HCT116 (cell line): ENCODE data around the gene LYL1. TPM values are rescaled to one million over a fixed set of nuclear protein-coding genes. Genes with fewer than 3 reads are reported as not detected.

ENCODE experiments used
- ATAC-seq: fragments of 200-7000 bp; cut with Tn5 transposase; 2 replicates; pipeline ENCODE4 v1.9.1; 2020; ENCODE audit warnings: mild to moderate bottlenecking, moderate library complexity
- BruUV-seq: library from RNA; stranded (reverse); fragments of 400-500 nt; replicated peaks from 2 replicates; lab custom pipeline; 2021; lab: Mats Ljungman, UMichigan
- CTCF ChIA-PET: fragments of 300-600 bp; sonication (Branson Sonifier 250); formaldehyde crosslinking; loops from one replicate; lab custom pipeline; 2021; ENCODE audit warnings: antibody characterized with exemption; lab: Charles Lee
- POLR2A ChIA-PET: fragments of 300-600, 350-600 bp; sonication (Branson Sonifier 250); formaldehyde crosslinking; loops from one replicate; lab custom pipeline; 2021; ENCODE audit warnings: antibody characterized with exemption; lab: Charles Lee
- RAD21 ChIA-PET, 2 experiments: fragments of 300-600 bp; sonication (Branson Sonifier 250); formaldehyde crosslinking; loops; one replicate each; lab custom pipeline; 2023; ENCODE audit warnings: low total read pairs in 2 of 2; ENCODE audit not compliant: uncharacterized antibody in 2 of 2, unreplicated experiment in 2 of 2, low non-redundant PET in 1 of 2; lab: Charles Lee
- DNase-seq: peaks from one replicate; pipeline ENCODE4 v3.0.0-alpha.2; 2010; ENCODE audit warnings: low read depth, low spot score
- H2AFZ ChIP-seq: fragments of 200-600 bp; shearing (Covaris generic), sonication (generic); 2 replicates; pipeline ENCODE4 v1.6.1; 2017; ENCODE audit warnings: low read depth, mixed run types, mixed read lengths, antibody characterized with exemption, low read length; ENCODE audit not compliant: poor library complexity, severe bottlenecking
- H3K27ac ChIP-seq: 2 replicates; pipeline ENCODE4 v1.5.1; 2012; ENCODE audit warnings: low read depth, low read length
- H3K27me3 ChIP-seq: fragments of 200-600 bp; sonication (generic); 2 replicates; pipeline ENCODE4 v1.6.1; 2016; ENCODE audit warnings: mixed run types, low read length, mixed read lengths; ENCODE audit not compliant: insufficient read depth
- H3K36me3 ChIP-seq, 2 experiments: fragments of 200-500 bp in 1 of 2; fragments of 200-600 bp in 1 of 2; sonication (Bioruptor generic) in 1 of 2; sonication (generic) in 1 of 2; 2 replicates each; pipeline versions ENCODE4 v1.5.1 to v1.6.1; 2014 to 2016; ENCODE audit warnings: low read length in 2 of 2, inconsistent platforms in 1 of 2, mixed read lengths in 1 of 2, mixed run types in 1 of 2; ENCODE audit not compliant: insufficient read depth in 2 of 2, control insufficient read depth in 1 of 2
- H3K4me1 ChIP-seq, 2 experiments: fragments of 200-600 bp in 1 of 2; sonication (generic) in 1 of 2; 2 replicates each; pipeline versions ENCODE4 v1.5.1 to v1.6.1; 2012 to 2017; ENCODE audit warnings: low read length in 2 of 2, inconsistent platforms in 1 of 2, mild to moderate bottlenecking in 1 of 2, mixed read lengths in 1 of 2, mixed run types in 1 of 2, moderate library complexity in 1 of 2; ENCODE audit not compliant: insufficient read depth in 2 of 2, control insufficient read depth in 1 of 2
- H3K4me2 ChIP-seq: fragments of 200-600 bp; sonication (generic); 2 replicates; pipeline ENCODE4 v1.6.1; 2017; ENCODE audit warnings: mixed run types, low read length, mixed read lengths
- H3K4me3 ChIP-seq, 2 experiments: fragments of 200-600 bp in 1 of 2; sonication (generic) in 1 of 2; replicated peaks in 1 of 2; 2 replicates each; pipeline ENCODE4 v1.5.1; 2011 to 2016; ENCODE audit warnings: low read length in 2 of 2, control low read depth in 1 of 2, low read depth in 1 of 2, mild to moderate bottlenecking in 1 of 2, mixed read lengths in 1 of 2, mixed run types in 1 of 2
- H3K79me2 ChIP-seq: fragments of 200-600 bp; sonication (generic); 2 replicates; pipeline ENCODE4 v1.6.1; 2017; ENCODE audit warnings: mild to moderate bottlenecking, mixed run types, low read length, moderate library complexity, mixed read lengths; ENCODE audit not compliant: insufficient read depth
- H3K9ac ChIP-seq: fragments of 200-600 bp; sonication (generic); 2 replicates; pipeline ENCODE4 v1.6.1; 2016; ENCODE audit warnings: low read length, mixed read lengths
- H3K9me2 ChIP-seq: fragments of 200-600 bp; sonication (generic), shearing (Covaris generic); 2 replicates; pipeline ENCODE4 v1.6.1; 2017; ENCODE audit warnings: mixed run types, mild to moderate bottlenecking, moderate library complexity; ENCODE audit not compliant: insufficient read depth
- H3K9me3 ChIP-seq, 2 experiments: fragments of 200-500 bp in 1 of 2; fragments of 200-600 bp in 1 of 2; sonication (Bioruptor generic) in 1 of 2; sonication (generic) in 1 of 2; 2 replicates each; pipeline ENCODE4 v1.6.1; 2014 to 2017; ENCODE audit warnings: low read length in 2 of 2, mixed read lengths in 2 of 2, inconsistent platforms in 1 of 2, low read depth in 1 of 2, mild to moderate bottlenecking in 1 of 2, mixed run types in 1 of 2, moderate library complexity in 1 of 2; ENCODE audit not compliant: control insufficient read depth in 1 of 2, insufficient read depth in 1 of 2
- H4K20me1 ChIP-seq: fragments of 200-600 bp; sonication (generic), shearing (Covaris generic); 2 replicates; pipeline ENCODE4 v1.6.1; 2017; ENCODE audit warnings: mixed run types, mild to moderate bottlenecking, moderate library complexity; ENCODE audit not compliant: insufficient read depth
- CBX3 ChIP-seq: IDR thresholded peaks from 2 replicates; pipeline ENCODE4 v1.6.1; 2012; ENCODE audit warnings: low read depth
- ELF1 ChIP-seq: IDR thresholded peaks from 2 replicates; pipeline ENCODE4 v1.6.1; 2012; ENCODE audit warnings: low read depth, borderline replicate concordance
- EZH2 ChIP-seq: fragments of 200-600 bp; sonication (generic); IDR thresholded peaks from 2 replicates; pipeline ENCODE4 v1.6.1; 2017; ENCODE audit warnings: antibody characterized with exemption, mixed run types
- POLR2A ChIP-seq: IDR thresholded peaks from 2 replicates; pipeline ENCODE4 v1.7.0; 2011; ENCODE audit warnings: borderline replicate concordance; ENCODE audit not compliant: insufficient read depth, insufficient read length; ENCODE audit errors: extremely low read depth
- POLR2AphosphoS5 ChIP-seq: IDR thresholded peaks from 2 replicates; pipeline ENCODE4 v1.6.1; 2011; ENCODE audit warnings: mild to moderate bottlenecking, low read depth, low read length, moderate library complexity
- RAD21 ChIP-seq: IDR thresholded peaks from 2 replicates; pipeline ENCODE4 v1.6.1; 2012; ENCODE audit warnings: low read depth, mild to moderate bottlenecking
- SIN3A ChIP-seq: IDR thresholded peaks from 2 replicates; pipeline ENCODE4 v1.6.1; 2012; ENCODE audit warnings: low read depth
- YY1 ChIP-seq: IDR thresholded peaks from 2 replicates; pipeline ENCODE4 v1.6.1; 2011; ENCODE audit warnings: low read length, low read depth, moderate library complexity, mild to moderate bottlenecking; ENCODE audit not compliant: insufficient replicate concordance; ENCODE audit errors: extremely low read depth
- intact Hi-C: fragments of 100-400 bp; cut with micrococcal nuclease; formaldehyde crosslinking; loops from 2 replicates; pipeline ENCODE4 v1.10.0; 2022
- total RNA-seq: library from RNA; stranded (reverse); gene quantifications from one replicate; pipeline ENCODE4 v1.2.1, GENCODE V29; 2021; ENCODE audit not compliant: unreplicated experiment
- TF ChIP-seq, protein P1 (sequence below): IDR thresholded peaks from 2 replicates; pipeline ENCODE4 v1.6.1; 2011; ENCODE audit warnings: mild to moderate bottlenecking, low read length, moderate library complexity; ENCODE audit not compliant: insufficient replicate concordance; ENCODE audit errors: extremely low read depth
- TF ChIP-seq, protein P2 (sequence below), 3 experiments: fragments of 200-600 bp in 1 of 3; sonication (generic) in 1 of 3; IDR thresholded peaks in 2 of 3; conservative IDR thresholded peaks in 1 of 3; 2 replicates each; pipeline ENCODE4 v1.5.1; 2012 to 2017; ENCODE audit warnings: low read depth in 2 of 3, low read length in 2 of 3, antibody characterized with exemption in 1 of 3, borderline replicate concordance in 1 of 3, control low read depth in 1 of 3, mild to moderate bottlenecking in 1 of 3, mixed read lengths in 1 of 3, mixed run types in 1 of 3, moderate library complexity in 1 of 3; ENCODE audit not compliant: insufficient read depth in 1 of 3
- TF ChIP-seq, protein P3 (sequence below): IDR thresholded peaks from 2 replicates; pipeline ENCODE4 v1.6.1; 2012; ENCODE audit warnings: low read depth

LYL1 gene
- total RNA-seq, 1 experiment from 2014 or later: 2.6 TPM

DNA sequence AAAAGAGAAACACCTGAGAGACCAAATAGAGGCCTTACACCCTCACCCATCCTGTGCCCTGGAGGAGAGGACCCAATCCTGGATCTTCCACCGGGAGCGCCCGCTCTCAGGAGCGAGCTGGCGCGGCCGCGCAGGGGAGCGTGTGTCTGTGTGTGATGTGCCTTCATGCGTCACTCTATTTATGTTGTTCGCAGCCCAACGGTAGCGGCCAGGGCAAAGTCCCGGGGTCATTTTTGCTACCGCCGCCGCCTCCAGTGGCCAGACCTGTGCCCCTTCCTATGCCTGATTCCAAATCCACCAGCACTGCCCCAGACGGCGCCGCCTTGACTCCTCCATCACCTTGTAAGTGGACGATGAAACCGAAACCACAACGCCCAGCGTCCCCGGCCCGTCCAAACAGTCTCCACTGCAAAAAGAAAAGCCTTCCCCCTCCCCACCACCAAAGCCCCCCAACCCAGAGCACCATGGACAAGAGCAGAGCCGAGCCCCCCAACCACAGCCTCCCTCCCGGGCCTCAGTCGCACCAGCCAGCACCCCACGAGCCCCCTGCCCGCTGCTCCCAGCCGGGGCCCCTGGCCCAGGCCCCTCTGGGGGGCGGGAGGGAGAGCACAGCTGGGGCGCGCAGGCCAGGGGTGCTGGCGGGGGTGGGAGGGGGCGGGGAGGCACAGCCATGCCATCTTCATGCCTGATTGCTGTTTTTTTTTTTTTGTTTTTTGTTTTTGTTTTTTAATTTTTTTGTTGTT, 14.7 kb downstream of the LYL1 start:
- no peak overlapping the region for H3K4me3 ChIP-seq
- TF ChIP-seq YY1 (no peak), POLR2AphosphoS5 (no peak), ELF1 (no peak)
- TF ChIP-seq, all 23 proteins: peak for 0
- Histone ChIP-seq H3K9ac (no peak overlapping the region), H3K4me1 (no peaks in the 10 kb centered on the region), H3K9me2 (no peaks in the 10 kb centered on the region), H3K79me2 (no peaks in the 10 kb centered on the region), H2AFZ (no peak overlapping the region), H3K9me3 (no peaks in the 10 kb centered on the region), H3K27me3 (no peaks in the 10 kb centered on the region), H4K20me1 (no peaks in the 10 kb centered on the region), H3K4me2 (no peak overlapping the region), H3K27ac (no peak overlapping the region), H3K36me3 (no peaks in the 10 kb centered on the region)
- CTCF ChIA-PET: no interaction called here
- RAD21 ChIA-PET: no interaction called here
- DNase-seq (no peak), ATAC-seq (no peak)
- intact Hi-C loops: no loop called here
- POLR2A ChIA-PET: no interaction called here
- no TSS peak for BruUV-seq

DNA sequence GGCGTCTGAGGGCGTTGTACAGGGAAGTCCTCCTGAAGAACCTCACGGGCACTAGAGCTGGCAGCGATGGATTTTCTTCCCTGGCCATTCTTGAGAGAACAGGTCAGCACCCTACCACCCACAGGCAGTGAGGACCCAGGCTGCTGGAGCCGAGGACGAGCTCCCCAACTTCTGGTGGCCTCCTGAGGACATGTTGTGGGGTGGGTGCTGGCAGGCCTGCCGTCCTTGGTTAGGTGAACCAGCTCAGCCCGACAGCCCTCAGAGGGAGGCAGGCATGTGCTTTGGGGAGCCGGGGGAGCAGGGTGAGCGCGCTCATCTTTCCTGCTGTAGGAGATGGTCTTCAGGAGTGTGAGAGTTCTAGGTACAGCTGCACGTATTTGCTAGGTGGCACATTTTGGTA, 15.4 kb downstream of the LYL1 start:
- intact Hi-C loops: no loop called here
- Histone ChIP-seq H4K20me1 (no peaks in the 10 kb centered on the region), H3K79me2 (no peaks in the 10 kb centered on the region), H2AFZ (no peak overlapping the region), H3K9me2 (no peaks in the 10 kb centered on the region), H3K27ac (no peak overlapping the region), H3K36me3 (no peaks in the 10 kb centered on the region), H3K4me3 (no peak overlapping the region), H3K4me2 (no peak overlapping the region), H3K4me1 (peaks cover under 1% of the 10 kb centered on the region in 2 experiments; a peak in 2 of 4 replicates), H3K9me3 (no peaks in the 10 kb centered on the region), H3K9ac (no peak overlapping the region), H3K27me3 (no peaks in the 10 kb centered on the region)
- no TSS peak for BruUV-seq
- CTCF ChIA-PET: no interaction called here
- POLR2A ChIA-PET: no interaction called here
- DNase-seq: no peak
- RAD21 ChIA-PET: no interaction called here
- no peak for ATAC-seq
- TF ChIP-seq, protein P1, sequence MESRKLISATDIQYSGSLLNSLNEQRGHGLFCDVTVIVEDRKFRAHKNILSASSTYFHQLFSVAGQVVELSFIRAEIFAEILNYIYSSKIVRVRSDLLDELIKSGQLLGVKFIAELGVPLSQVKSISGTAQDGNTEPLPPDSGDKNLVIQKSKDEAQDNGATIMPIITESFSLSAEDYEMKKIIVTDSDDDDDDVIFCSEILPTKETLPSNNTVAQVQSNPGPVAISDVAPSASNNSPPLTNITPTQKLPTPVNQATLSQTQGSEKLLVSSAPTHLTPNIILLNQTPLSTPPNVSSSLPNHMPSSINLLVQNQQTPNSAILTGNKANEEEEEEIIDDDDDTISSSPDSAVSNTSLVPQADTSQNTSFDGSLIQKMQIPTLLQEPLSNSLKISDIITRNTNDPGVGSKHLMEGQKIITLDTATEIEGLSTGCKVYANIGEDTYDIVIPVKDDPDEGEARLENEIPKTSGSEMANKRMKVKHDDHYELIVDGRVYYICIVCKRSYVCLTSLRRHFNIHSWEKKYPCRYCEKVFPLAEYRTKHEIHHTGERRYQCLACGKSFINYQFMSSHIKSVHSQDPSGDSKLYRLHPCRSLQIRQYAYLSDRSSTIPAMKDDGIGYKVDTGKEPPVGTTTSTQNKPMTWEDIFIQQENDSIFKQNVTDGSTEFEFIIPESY: no peak
- TF ChIP-seq RAD21: no peak
- no peak for TF ChIP-seq EZH2
- TF ChIP-seq CBX3: no peak
- TF ChIP-seq, protein P2, sequence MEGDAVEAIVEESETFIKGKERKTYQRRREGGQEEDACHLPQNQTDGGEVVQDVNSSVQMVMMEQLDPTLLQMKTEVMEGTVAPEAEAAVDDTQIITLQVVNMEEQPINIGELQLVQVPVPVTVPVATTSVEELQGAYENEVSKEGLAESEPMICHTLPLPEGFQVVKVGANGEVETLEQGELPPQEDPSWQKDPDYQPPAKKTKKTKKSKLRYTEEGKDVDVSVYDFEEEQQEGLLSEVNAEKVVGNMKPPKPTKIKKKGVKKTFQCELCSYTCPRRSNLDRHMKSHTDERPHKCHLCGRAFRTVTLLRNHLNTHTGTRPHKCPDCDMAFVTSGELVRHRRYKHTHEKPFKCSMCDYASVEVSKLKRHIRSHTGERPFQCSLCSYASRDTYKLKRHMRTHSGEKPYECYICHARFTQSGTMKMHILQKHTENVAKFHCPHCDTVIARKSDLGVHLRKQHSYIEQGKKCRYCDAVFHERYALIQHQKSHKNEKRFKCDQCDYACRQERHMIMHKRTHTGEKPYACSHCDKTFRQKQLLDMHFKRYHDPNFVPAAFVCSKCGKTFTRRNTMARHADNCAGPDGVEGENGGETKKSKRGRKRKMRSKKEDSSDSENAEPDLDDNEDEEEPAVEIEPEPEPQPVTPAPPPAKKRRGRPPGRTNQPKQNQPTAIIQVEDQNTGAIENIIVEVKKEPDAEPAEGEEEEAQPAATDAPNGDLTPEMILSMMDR (IDR thresholded peaks at IDR 0.05 in 2 of 3, conservative IDR thresholded peaks at IDR 0.05 in 1 of 3; ENCODE audit: borderline replicate concordance in 1 of 3, insufficient read depth in 1 of 3, low read depth in 2 of 3, low read length in 2 of 3): no peak
- no peak for TF ChIP-seq SIN3A
- no peak for TF ChIP-seq ELF1
- TF ChIP-seq POLR2A: no peak
- TF ChIP-seq, protein P3, sequence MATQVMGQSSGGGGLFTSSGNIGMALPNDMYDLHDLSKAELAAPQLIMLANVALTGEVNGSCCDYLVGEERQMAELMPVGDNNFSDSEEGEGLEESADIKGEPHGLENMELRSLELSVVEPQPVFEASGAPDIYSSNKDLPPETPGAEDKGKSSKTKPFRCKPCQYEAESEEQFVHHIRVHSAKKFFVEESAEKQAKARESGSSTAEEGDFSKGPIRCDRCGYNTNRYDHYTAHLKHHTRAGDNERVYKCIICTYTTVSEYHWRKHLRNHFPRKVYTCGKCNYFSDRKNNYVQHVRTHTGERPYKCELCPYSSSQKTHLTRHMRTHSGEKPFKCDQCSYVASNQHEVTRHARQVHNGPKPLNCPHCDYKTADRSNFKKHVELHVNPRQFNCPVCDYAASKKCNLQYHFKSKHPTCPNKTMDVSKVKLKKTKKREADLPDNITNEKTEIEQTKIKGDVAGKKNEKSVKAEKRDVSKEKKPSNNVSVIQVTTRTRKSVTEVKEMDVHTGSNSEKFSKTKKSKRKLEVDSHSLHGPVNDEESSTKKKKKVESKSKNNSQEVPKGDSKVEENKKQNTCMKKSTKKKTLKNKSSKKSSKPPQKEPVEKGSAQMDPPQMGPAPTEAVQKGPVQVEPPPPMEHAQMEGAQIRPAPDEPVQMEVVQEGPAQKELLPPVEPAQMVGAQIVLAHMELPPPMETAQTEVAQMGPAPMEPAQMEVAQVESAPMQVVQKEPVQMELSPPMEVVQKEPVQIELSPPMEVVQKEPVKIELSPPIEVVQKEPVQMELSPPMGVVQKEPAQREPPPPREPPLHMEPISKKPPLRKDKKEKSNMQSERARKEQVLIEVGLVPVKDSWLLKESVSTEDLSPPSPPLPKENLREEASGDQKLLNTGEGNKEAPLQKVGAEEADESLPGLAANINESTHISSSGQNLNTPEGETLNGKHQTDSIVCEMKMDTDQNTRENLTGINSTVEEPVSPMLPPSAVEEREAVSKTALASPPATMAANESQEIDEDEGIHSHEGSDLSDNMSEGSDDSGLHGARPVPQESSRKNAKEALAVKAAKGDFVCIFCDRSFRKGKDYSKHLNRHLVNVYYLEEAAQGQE: no peak
